NCI-H774 (cell line): Measurements from ENCODE around the gene PHF24.
"Not testable (repeated sequence)": the region's sequence is repeated elsewhere in the genome, so short reads cannot be mapped to it uniquely, and the experiment has no call there.

Experiments
- DNase-seq: peaks from one replicate; lab custom pipeline; 2025; lab: John Stamatoyannopoulos, UW

Gene PHF24

GRCh38 chr9:34997379-34997781 lies 39.3 kb downstream of the PHF24 start:
- DNase-seq, result no peak

GRCh38 chr9:34998266-34998665 lies 40.2 kb downstream of the PHF24 start:
- DNase-seq, result no peak

- DNase-seq, result no peak
These were observed 41.5 kb downstream of the PHF24 start for GRCh38 chr9:34999576-34999975.

GRCh38 chr9:35000535-35001284 lies 42.6 kb downstream of the PHF24 start:
- DNase-seq, result no peak

- no peak for DNase-seq
These were observed 43.2 kb downstream of the PHF24 start for GRCh38 chr9:35001285-35001677.

GRCh38 chr9:35001803-35002502 lies 43.9 kb downstream of the PHF24 start:
- DNase-seq, result no peak

GRCh38 chr9:35002623-35003022 lies 44.5 kb downstream of the PHF24 start:
- DNase-seq, result no peak

GRCh38 chr9:35004299-35004698 lies 46.2 kb downstream of the PHF24 start:
- DNase-seq, result not testable (repeated sequence)

- no peak for DNase-seq
These were observed 52.4 kb downstream of the PHF24 start for GRCh38 chr9:35010351-35010958.

- DNase-seq, result no peak
These were observed 56.4 kb downstream of the PHF24 start for GRCh38 chr9:35014517-35014916.

GRCh38 chr9:35023443-35023842 lies 65.4 kb downstream of the PHF24 start:
- DNase-seq, result not testable (repeated sequence)

- no peak for DNase-seq
These were observed 68.6 kb downstream of the PHF24 start for GRCh38 chr9:35026671-35027070.

GRCh38 chr9:35027374-35027773 lies 69.3 kb downstream of the PHF24 start:
- DNase-seq, result no peak

- DNase-seq, result no peak
These were observed 69.8 kb downstream of the PHF24 start for GRCh38 chr9:35027860-35028259.

- no peak for DNase-seq
These were observed 70.3 kb downstream of the PHF24 start for GRCh38 chr9:35028341-35028740.

GRCh38 chr9:35029241-35029640 lies 71.2 kb downstream of the PHF24 start:
- DNase-seq, result no peak

GRCh38 chr9:35029852-35030251 lies 71.8 kb downstream of the PHF24 start:
- no peak for DNase-seq
